NCI-H1930 (cell line): ENCODE measurements around the gene ZNF697.
"Not testable (repeated sequence)": the region's sequence is repeated elsewhere in the genome, so short reads cannot be mapped to it uniquely, and the experiment has no call there.

ENCODE experiments used
- DNase-seq, 2 experiments: peaks; one replicate each; lab custom pipeline; 2025; lab: John Stamatoyannopoulos, UW

The ZNF697 gene

DNA sequence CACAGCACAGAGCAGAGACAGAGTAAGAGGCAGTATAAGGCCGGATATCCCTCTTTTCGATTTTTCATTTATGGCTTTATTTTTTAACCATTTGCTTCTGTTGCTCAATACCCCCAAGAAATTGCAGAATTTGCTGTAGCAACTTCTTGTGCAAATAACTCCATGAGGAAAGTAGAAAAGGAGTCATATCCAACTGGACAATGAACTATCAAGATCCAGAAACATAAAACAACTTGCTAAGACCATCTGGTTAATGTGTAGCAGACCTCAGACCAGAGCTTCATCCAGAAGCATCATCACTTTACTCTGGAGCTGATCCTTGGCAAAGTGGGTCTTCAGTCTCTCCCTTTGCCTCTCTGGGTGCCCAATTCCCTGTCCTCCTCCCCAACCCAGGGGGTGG, 45.9 kb downstream of the ZNF697 start:
- no peak for DNase-seq

DNA sequence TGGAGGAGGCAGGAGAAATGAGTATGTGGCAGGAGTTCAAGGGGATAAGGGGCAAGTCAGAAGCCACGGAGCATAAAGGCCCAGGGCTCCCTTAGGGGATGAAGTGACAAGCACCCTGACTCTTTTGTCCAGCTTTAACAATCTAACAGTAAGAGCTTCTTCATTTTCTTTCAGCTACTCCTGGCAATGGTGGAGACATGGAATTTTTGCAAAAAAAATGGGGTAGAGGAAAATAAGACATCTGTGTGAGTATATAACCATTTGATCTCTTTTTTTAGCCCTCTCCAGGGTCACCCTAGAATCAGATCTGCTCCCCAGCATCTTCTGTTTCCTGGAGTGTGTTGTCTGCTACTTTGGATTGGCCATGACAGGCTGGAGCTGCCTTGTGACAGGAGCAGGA, 47.1 kb downstream of the ZNF697 start:
- DNase-seq = no peak

DNA sequence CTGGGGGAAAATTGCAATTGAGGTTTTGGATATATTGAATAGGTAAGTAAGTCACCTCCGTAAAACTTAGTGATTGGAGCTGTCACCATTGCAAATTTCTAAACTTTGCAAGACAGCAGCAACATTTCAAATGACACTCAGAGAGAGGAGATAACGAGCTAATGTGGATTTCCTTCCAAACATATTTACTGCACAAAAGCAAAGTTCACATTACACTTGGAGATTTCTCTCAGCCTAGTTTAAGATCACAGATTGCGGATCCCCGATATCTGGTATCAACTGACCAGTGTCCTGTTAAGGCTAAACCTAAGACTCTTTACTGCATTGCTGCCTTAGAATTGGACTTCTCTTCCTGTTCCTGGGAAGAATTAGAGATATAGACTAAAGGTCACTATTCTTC, 47.5 kb downstream of the ZNF697 start:
- no peak for DNase-seq

DNA sequence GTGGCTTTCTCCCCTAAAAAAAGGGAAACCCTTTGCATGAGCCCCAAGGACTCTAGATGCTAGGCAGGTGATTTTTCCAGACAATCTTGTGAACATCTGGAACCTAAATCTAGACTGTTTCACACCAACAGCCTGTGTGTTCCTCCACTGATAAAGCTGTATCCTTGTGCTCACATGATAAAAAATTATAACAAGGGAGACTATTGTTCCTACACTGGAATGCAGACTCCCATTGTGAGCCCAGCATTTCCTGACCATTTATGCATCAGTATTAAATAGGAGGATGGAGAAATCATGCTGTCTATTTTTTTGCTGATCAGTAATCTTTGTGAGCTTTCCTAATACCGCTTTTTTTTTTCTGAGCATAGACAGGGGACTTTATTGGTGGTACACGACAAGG, 52.5 kb downstream of the ZNF697 start:
- no peak for DNase-seq

DNA sequence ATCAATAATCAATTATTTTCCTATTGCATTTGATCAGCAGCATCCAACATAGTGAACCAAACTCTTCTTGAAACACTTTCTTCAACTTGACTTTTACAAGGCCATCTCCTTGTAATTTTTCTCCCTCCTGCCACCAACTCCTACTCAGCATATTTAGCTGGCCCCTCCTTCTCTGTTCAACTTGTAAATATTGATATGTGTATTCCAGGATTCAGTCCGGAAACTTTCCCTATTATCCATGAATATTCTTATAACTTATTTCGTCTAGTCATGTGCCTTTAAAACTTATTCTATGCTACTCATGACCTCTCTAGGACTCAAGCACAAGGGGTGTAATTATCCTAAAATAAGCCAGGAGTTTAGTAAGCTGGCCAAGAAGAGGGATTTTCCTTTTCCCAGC, 52.9 kb downstream of the ZNF697 start:
- DNase-seq = no peak

DNA sequence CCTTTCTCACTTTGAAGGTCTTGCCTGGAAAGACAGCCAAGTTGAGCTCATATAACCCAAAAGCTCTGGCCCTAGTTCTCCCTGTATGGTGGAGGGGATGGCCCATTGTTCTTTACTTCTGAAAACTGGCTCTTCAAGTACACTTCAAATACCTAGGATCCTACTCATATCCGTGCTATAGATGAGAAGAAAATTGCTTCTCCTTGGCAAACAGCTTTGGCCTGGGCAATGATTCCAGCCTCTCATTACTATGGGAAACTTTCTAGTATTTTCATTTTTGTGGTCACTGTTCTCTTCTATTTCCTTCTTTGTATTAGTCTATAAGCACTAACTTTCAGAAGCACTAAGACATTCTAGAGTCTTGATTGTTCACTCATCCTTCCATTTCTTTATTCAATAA, 53.7 kb downstream of the ZNF697 start:
- DNase-seq = no peak

DNA sequence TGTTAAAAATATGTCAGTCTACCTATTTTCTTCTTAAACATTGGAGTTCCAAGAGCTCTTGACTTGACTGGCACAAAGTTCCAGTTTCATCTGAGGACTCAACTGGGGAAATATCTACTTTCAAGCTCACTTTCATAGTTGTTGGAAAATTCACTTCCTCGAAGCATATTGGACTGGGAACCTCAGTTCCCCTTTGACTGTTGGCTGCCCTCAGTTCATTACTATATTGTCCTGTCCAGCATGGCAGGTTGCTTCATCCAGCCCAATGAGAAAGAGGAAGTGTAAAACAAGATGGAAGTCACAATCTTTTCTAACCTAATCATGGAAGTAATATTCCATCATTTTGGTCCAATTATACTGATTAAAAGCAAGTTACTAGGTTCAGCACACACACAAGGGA, 54.3 kb downstream of the ZNF697 start:
- no peak for DNase-seq

DNA sequence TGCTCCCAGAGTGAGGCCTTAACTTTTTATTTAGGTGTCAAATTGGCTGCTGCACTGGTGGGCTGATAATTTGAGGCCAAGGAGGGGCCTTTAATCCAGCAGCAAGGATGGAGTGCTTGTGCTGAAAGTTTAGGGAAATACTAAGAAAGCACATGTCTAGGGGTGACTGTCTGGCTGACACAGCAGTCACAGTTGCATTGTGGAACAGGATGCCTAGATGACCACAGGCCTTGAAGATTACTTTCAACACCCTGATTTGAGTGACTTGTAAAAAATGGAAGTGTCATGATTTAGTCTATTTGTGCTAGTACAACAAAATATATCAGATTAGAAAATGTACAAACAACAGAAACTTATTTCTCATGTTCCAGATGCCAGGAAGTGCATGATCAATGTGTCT, 57.7 kb downstream of the ZNF697 start:
- DNase-seq = no peak

DNA sequence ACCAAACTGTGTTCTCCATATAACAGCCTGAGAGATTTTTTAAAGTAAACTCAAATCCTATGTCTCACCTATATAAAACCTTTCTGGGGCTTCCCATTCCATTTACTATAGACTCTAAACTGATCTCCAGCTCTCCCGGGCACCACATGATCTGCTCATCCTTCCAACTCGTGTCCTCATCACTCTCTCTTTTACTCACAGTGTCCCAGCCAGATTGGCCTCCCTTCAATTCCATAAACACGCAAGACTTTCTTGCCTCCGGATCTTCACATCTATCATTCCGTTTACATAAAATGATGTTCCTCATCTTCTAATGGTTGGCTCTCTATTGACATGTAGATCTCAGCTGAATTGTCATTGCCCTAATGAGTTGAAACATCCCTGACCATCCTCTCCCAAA, 59.4 kb downstream of the ZNF697 start:
- no peak for DNase-seq

DNA sequence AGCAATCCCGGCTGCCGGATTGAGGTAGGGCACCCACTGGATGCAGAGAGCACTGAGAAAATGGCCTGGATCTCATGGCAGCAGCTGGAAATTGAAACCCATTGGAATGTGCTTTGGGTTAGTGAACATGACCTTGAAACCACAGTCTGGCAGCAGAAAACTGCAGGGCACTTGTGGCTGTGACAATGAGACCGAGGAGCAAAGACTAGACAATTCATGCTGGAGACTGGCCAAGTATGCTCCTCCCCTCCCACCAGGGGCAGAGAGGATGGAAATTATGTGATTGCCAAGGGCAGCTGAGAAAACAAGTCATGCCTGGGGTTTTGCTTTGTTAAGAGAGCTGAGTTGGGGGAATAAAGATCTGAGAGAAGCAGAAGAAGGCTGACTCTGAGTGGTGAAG, 60.7 kb downstream of the ZNF697 start:
- peak; percentile 4 to 52 for DNase-seq

DNA sequence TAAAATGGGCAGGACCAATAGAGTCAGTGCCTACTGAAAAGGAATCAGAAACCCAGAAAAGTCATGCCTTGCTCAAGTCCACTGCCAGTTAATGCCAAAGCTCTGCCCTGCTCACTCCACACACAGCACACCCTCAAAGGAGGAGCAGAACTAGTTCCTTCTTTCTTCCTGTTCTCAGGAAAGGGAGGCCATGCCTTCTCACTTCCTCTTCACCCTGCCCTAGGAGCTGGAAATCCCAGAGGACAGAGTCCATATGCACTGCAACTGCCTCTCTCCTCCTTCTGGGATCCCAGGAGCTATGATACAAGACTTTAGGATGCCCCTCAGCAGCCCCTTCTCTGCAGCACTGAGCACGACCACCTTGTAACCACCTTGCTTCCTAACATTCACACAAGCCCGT, 62.3 kb downstream of the ZNF697 start:
- not testable (repeated sequence) for DNase-seq

DNA sequence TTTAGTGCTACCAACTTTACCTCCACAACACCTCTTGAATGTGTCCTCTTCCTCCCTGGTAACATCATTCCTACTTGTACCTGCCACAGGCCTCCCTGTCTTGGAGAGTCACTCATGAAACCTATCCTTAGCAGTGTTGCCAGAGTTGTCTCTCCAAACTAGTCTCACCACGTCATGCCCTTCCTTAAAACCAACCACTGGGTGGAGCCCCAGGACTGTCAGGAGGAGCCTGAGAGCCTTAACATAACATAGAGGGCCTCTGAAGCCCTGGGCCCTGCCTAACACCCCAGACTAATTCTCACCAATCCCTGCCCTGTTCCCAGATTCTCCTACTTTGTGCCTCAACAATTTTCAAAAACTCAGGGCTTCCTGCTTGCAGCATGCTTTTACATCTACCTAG, 65.3 kb downstream of the ZNF697 start:
- peak; percentile 30 to 40 for DNase-seq

DNA sequence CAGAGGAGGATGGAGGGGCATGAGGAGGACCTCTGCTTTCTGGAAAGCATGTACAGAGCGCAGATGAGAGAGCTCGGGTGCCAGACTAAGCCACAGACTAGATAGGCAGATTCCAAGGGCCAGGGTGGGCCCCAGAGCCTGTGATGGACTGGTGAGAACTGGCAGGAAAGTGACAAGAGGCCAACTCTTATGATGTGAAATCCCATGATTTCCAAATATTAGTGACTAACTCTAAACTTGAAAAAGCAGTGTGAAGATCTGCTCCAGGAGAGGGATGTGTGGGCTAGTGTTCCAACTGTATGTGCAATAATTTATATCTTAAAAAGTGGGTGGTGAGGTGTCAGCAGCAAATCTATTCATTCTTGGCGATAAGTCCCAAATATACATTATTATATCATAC, 67.0 kb downstream of the ZNF697 start:
- DNase-seq = not testable (repeated sequence)

DNA sequence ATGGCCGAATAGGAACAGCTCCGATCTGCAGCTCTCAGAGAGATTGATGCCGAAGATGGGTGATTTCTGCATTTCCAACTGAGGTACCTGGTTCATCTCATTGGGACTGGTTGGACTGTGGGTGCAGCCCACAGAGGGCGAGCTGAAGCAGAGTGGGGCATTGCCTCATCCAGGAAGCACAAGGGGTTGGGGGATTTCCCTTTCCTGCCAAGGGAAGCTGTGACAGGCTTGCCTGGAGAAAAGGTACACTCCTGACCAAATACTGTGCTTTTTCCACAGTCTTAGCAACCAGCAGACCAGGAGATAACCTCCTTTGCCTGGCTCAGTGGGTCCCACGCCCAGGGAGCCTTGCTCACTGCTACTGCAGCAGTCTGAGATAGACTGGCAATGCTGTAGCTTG, 74.2 kb downstream of the ZNF697 start:
- DNase-seq = no peak

DNA sequence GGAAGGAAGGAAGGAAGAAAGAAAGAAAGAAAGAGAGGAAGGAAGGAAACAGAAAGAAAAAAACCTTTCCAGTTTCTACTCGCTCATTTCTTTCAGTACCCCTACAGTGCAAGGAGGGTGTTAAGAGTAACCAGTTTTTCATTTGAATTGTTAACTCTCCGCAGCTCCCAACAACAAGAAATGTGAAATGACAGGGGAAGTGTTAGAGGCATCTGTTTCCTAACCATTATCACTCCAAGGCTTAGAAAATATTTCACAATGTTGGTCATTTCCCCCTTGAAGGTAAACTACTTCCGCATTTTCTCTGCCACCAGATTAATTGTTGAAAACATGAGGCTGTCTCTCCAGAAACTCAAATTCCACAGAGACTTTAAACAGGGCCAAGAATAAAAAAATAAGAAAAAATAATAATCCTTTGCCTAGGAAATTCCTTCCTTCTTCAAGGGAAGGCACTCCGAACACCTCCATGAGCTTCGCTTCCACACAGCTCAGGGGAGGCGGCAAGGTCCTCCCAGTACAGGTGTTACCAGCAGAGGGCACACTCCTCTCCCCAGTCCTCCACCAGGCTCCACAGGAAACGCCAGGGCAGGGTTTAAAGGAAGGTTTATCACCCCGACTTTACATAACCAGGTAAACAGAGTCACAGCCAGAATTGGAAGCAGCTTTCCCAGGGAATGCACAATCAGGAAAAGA, 78.0 kb downstream of the ZNF697 start:
- not testable (repeated sequence) for DNase-seq
